Lung (tissue), 12 donors: ENCODE results near the gene IL17RD. TPM values are rescaled to one million over a fixed set of nuclear protein-coding genes. Genes with fewer than 3 reads are reported as not detected.

Source experiments
- ATAC-seq: fragments of 200-7000 bp; cut with Tn5 transposase; one replicate; pipeline ENCODE4 v1.9.1; 2020; ENCODE audit warnings: moderate number of reproducible peaks; ENCODE audit not compliant: insufficient read depth, low FRiP score
- DNase-seq, 3 donors: peaks; one replicate each; pipeline ENCODE4 v3.0.0-alpha.2; 2013 to 2017
- H3K27ac ChIP-seq, 2 donors: one replicate each; pipeline ENCODE4 v1.5.1; 2013; ENCODE audit warnings: mild to moderate bottlenecking in 2 of 2, moderate library complexity in 2 of 2, control low read depth in 1 of 2, inconsistent platforms in 1 of 2, low read depth in 1 of 2, low read length in 1 of 2
- H3K27me3 ChIP-seq, 3 donors: one replicate each; pipeline ENCODE4 v1.5.1; 2013; ENCODE audit warnings: low read length in 2 of 3; ENCODE audit not compliant: control insufficient read depth in 3 of 3, insufficient read depth in 3 of 3
- H3K36me3 ChIP-seq, 4 donors: one replicate each; pipeline ENCODE4 v1.5.1; 2013; ENCODE audit warnings: low read length in 4 of 4, mild to moderate bottlenecking in 1 of 4, moderate library complexity in 1 of 4; ENCODE audit not compliant: control insufficient read depth in 4 of 4, insufficient read depth in 4 of 4
- H3K4me1 ChIP-seq, 5 donors: one replicate each; pipeline ENCODE4 v1.5.1; 2013; ENCODE audit warnings: low read length in 5 of 5, mild to moderate bottlenecking in 2 of 5, moderate library complexity in 1 of 5; ENCODE audit not compliant: control insufficient read depth in 5 of 5, insufficient read depth in 5 of 5
- H3K4me3 ChIP-seq: one replicate; pipeline ENCODE4 v1.5.1; 2013; ENCODE audit warnings: mild to moderate bottlenecking, control low read depth, moderate library complexity
- H3K9ac ChIP-seq, 2 donors: one replicate each; pipeline ENCODE4 v1.5.1; 2013; ENCODE audit warnings: low read length in 2 of 2, control low read depth in 1 of 2; ENCODE audit not compliant: insufficient read depth in 1 of 2
- H3K9me3 ChIP-seq, 4 donors: one replicate each; pipeline ENCODE4 v1.5.1; 2013; ENCODE audit warnings: low read length in 3 of 4, mild to moderate bottlenecking in 1 of 4, moderate library complexity in 1 of 4; ENCODE audit not compliant: control insufficient read depth in 4 of 4, insufficient read depth in 3 of 4
- WGBS, 2 donors: extraction: QIAGEN DNeasy Blood & Tissue Kit; methylation state at CpG; one replicate each; pipeline ENCODE4 v1.1.7; 2013; 5-methylcytosine and 5-hydroxymethylcytosine counted together
- polyA plus RNA-seq, 2 donors: library from polyadenylated mRNA; stranded (reverse); fragments of 200-250 nt; gene quantifications; one replicate each; pipeline ENCODE4 v1.2.1, GENCODE V29; 2013
- total RNA-seq, 2 donors: library from RNA; depleted of rRNA in 1 of 2; stranded (reverse); fragments of >200 nt in 1 of 2; gene quantifications; one replicate each; pipeline ENCODE4 v1.2.1, GENCODE V29; 2014 to 2021
- TF ChIP-seq, protein P1 (sequence below): IDR thresholded peaks from 2 replicates; pipeline ENCODE4 v1.5.1; 2012; ENCODE audit warnings: mild to moderate bottlenecking; ENCODE audit errors: control extremely low read depth, extremely low read depth
- donor health status: control.
- donor health status: control.
- donor health status: Bipolar disorder and iron deficiency.
- donor health status: healthy.
- donor health status: DM: yes; HTN: yes; CAD: no.

The IL17RD gene
- total and polyA plus RNA-seq, 4 donors: 0.22 to 4.8 (median 1.1) TPM

DNA sequence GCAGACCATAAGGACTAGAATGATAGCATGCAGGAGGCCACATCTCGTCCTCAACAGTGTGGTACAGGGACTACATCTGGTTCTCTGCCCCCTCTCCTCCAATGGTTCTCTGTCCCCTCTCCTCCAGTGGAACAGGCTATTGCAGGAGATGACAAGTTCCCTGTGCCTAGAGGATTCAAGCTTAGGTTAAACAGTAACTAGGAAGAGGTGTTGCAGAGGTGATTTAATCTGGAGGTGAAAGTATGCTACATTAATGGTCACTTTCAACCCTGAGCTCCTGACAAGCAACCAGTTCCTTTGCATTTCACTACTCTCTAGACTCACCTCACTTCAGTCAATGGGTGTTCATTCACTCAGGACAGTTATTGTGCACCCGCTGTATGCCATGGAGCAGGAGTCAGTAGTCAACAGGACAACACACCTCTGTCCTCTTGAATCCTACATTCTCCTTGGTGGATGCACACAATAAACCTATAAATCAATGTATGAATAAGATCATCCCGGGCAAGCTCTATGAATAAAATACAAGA, 88.7 kb downstream of the IL17RD start:
- no peak overlapping the region for H3K27ac ChIP-seq
- TF ChIP-seq, protein P1, sequence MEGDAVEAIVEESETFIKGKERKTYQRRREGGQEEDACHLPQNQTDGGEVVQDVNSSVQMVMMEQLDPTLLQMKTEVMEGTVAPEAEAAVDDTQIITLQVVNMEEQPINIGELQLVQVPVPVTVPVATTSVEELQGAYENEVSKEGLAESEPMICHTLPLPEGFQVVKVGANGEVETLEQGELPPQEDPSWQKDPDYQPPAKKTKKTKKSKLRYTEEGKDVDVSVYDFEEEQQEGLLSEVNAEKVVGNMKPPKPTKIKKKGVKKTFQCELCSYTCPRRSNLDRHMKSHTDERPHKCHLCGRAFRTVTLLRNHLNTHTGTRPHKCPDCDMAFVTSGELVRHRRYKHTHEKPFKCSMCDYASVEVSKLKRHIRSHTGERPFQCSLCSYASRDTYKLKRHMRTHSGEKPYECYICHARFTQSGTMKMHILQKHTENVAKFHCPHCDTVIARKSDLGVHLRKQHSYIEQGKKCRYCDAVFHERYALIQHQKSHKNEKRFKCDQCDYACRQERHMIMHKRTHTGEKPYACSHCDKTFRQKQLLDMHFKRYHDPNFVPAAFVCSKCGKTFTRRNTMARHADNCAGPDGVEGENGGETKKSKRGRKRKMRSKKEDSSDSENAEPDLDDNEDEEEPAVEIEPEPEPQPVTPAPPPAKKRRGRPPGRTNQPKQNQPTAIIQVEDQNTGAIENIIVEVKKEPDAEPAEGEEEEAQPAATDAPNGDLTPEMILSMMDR: no peak
- 88 to 94% methylated on average over 3 of the region's 3 CpGs for WGBS, 2 donors
- DNase-seq (no peak), ATAC-seq (no peak)
- no peak overlapping the region for H3K4me3 ChIP-seq
- no peaks in the 10 kb centered on the region for H3K36me3 ChIP-seq
- no peak overlapping the region for H3K9ac ChIP-seq
- H3K9me3 ChIP-seq: no peaks in the 10 kb centered on the region
- peaks cover 0 to 4% (median 0%) of the 10 kb centered on the region in 5 donors for H3K4me1 ChIP-seq
- H3K27me3 ChIP-seq: peaks cover 0 to 10% (median 3%) of the 10 kb centered on the region in 3 donors

DNA sequence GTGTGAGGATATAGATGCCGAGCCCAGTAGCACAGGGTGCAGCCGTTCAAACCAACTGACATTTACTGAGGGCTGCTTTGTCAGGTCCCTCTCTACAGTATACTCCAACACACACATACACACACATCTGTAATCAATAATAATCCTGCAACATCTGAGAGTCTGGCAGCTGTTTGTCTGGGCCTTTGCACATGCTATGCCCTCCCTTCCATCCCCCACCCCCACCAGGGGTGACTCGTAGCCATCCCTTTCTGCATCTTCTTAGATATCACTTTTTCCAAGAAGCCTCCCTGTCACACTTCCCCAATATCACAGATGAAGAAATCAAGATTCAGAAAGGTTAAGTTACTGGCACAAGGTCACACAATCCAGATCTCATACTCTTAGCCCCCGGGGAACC, 91.0 kb downstream of the IL17RD start:
- no peaks in the 10 kb centered on the region for H3K9me3 ChIP-seq
- peaks cover 0 to 3% (median 0%) of the 10 kb centered on the region in 5 donors for H3K4me1 ChIP-seq
- TF ChIP-seq, protein P1: no peak
- H3K4me3 ChIP-seq: no peak overlapping the region
- no peak overlapping the region for H3K9ac ChIP-seq
- no peaks in the 10 kb centered on the region for H3K36me3 ChIP-seq
- no peak overlapping the region for H3K27ac ChIP-seq
- DNase-seq (no peak), ATAC-seq (no peak)
- peaks cover 0 to 10% (median 3%) of the 10 kb centered on the region in 3 donors for H3K27me3 ChIP-seq
- 87 to 94% methylated on average over 4 of the region's 4 CpGs for WGBS, 2 donors

DNA sequence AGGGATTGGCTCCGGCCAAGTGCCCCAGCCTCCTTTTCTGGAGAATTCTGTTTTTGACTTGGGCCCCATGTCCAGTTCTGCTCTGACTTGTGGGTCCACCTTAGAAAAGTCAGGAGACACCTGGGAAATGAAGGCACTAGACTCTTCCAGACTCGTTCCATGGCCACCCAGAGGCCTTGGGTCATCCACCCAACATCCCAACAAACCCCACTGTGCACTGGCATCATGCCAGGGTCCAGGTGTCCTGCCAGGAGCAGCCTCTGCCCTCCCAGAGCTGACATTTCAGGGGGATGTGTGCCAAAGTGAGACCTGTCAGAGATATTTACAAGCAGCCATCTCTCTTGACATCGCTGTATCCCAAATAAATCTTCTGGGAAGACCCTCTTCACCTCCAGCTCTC, 91.5 kb downstream of the IL17RD start:
- WGBS, 2 donors: 94 to 100% methylated on average over 3 of the region's 3 CpGs
- H3K4me3 ChIP-seq: no peak overlapping the region
- no peak for ATAC-seq
- no peak overlapping the region for H3K27ac ChIP-seq
- TF ChIP-seq, protein P1: no peak
- peaks cover 0 to 3% (median 0%) of the 10 kb centered on the region in 5 donors for H3K4me1 ChIP-seq
- H3K36me3 ChIP-seq: no peaks in the 10 kb centered on the region
- H3K9ac ChIP-seq: no peak overlapping the region
- H3K27me3 ChIP-seq: peaks cover 0 to 10% (median 3%) of the 10 kb centered on the region in 3 donors
- DNase-seq: no peak
- no peaks in the 10 kb centered on the region for H3K9me3 ChIP-seq

DNA sequence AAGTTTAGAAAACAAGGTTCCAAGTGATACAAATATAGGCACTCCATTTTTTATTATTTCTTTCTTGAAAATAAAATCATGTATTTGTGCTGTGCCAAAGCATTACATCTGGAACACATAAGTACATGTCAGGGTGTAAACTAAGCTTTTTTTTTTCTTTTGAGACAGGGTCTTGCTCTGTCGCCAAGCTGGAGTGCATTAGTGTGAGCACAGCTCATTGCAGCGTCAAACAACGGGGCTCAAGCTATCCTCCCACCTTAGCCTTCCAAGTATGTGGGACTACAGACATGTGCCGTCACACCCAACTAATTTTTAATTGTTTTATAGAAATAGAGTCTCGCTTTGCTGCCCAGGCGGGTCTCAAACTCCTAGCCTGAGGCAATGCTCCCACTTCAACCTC, 95.7 kb downstream of the IL17RD start:
- Histone ChIP-seq H3K9ac (no peak overlapping the region), H3K36me3 (no peaks in the 10 kb centered on the region), H3K27me3 (no peaks in the 10 kb centered on the region), H3K27ac (no peak overlapping the region), H3K9me3 (no peaks in the 10 kb centered on the region), H3K4me1 (no peaks in the 10 kb centered on the region), H3K4me3 (no peak overlapping the region)
- no peak for ATAC-seq
- 47 to 75% methylated on average over 6 of the region's 6 CpGs for WGBS, 2 donors
- TF ChIP-seq, protein P1: no peak
- peak in 1 of 3 donors; percentile 43 for DNase-seq
